Measurements from ENCODE around the gene SUN1.

- TF ChIP-seq CTCF (IDR thresholded peaks at IDR 0.05) (no peak), POLR2AphosphoS5 (IDR thresholded peaks at IDR 0.05) (no peak)
These were observed 77.4 kb downstream of the SUN1 start for GRCh38 chr7:909358-910329.

Data from suprapubic skin (tissue), 3 donors.